ENCODE results near the gene S100A8.

Gene S100A8

DNA sequence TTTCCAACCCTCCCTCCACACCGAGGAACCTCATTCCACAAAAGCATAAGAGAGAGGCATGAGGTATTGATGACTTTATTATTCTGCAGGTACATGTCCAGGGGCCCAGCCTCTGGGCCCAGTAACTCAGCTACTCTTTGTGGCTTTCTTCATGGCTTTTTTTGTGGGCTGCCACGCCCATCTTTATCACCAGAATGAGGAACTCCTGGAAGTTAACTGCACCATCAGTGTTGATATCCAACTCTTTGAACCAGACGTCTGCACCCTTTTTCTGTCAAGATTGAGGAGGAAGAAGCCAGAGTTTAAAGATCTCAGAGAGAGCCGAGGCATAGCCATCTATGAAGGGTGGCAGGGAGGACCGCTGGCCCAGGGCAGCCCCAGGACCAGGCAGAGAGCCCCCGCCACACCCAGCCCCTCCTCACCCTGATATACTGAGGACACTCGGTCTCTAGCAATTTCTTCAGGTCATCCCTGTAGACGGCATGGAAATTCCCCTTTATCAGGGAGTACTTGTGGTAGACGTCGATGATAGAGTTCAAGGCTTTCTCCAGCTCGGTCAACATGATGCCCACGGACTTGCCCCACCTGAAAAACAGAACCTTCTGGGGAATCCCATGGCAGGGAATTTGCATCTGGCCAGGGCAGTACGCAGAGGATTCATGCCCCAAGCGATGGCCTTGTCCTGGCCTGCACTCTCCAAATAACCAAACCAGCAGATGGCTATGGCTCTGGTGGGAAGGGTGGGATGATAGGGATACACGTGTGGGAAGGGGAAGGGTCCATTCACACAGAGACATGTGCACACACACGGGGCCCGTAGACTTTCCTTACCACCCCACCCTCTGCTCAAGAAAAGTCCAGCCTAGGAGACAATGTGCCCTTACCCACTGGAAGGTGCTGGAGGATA, 647 bp downstream of the S100A8 start:
- peak; percentile 58 for DNase-seq

GRCh38 chr1:153389401-153389800, 1.5 kb downstream of the S100A8 start:
- DNase-seq = no peak

DNA sequence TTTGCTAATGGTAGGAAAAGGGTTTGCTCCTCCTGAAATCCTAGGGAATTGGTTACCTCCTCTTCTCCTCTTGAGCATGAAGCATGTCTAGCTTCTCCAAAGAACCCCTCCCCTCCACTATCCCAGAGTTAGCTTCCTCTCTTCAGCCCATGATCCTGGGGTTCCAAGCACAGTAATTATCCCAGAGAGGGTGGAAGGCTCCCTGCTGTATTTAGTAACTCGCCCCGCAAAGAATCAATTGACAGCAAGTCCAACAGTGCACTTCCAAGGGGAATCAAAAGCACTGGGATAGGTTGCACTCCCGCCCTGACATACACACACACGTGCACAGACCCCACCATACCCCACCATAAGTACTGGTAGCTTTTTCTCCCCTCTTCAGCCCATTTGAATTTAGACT, 3.1 kb downstream of the S100A8 start:
- no peak for DNase-seq

DNA sequence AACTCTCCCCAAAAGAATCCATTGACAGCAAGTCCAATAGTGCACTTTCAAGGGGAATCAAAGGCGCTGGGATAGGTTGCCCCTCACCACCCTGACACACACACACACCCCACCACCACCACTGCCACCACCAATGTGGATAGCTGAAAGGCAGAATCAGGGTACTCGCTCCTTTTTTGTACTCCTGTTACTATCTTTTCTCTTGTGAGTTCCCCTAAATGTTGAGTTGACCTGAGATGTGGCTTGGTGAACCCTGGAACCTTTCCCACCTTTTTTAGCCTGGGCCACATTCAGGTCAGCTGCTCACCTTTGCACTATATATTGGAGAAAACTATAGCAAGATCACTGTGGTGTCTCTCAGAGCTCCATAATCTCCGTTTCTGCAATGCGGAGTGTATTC, 3.9 kb downstream of the S100A8 start:
- no peak for DNase-seq

DNA sequence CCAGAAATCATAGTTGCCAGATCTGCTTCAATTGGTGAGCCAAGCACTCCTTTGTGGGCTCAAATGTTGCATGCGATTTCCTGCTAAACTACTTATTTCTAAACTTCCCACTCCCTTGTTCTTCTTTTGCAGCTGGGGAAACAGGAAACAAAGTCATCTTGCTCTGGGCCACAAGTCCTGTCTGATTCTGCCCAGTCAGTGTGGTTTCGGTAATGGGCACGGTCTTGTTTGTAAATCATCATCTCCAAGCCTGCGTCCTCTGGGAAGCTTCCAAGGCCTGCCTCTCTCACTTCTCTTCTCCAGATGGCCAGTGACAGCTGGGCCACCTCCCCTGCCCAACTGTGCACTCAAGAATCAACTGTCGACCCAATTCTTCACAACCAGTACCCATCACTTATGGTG, 4.4 kb downstream of the S100A8 start:
- peak; percentile 96 for DNase-seq

DNA sequence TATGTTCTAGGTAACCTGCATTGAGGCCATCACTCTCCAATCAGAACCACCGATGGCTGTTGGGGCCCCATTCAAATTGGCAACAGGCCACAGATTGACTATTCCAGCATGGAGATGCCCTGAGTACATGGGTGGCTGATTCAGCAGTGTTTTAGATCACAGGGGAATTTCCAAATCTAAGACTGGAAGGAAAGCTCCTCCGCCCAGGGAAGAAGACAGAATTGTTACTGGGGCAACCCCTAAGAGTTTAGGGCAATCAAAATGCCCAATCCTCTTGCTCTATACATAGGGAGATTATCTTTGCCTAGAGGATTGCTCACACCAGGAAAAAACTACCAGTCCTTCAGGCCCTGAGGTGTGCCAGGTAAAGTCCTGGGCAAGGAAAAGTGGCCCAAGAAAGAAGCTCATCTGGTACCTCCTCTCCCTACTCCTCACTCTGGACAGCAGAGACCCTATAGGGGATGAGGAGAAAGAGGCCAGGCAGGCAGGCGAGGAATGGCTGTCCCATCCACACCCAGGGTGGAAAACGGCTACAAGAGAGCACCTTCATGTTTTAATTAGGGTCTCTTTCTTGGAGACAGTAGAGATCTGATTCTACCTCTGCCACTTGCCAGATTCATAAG, 5.8 kb downstream of the S100A8 start:
- no peak for DNase-seq

DNA sequence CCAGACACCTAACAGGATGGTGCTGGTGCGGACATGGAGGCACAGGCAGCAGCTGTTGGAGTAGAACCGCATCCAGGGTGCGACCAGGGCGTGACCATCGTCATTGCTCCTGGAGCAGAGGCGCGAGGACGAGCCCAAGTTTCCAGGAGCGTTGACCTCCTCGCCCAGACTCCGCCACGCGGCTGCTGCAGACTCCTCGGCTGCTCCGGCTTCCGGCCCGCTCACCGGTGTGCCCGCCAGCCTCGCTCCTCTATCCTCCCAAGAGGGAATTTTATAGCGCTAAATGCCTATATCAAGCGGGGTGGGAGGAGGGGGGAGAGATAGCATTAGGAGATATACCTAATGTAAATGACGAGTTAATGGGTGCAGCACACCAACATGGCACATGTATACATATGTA, 10.2 kb downstream of the S100A8 start:
- DNase-seq = no peak

GRCh38 chr1:153379591-153379990, 11.3 kb downstream of the S100A8 start:
- DNase-seq = no peak

GRCh38 chr1:153375511-153375910, 15.4 kb downstream of the S100A8 start, which contains the start of gene S100A12:
Gene S100A12, minus strand, starts transcription at chr1:153375621. Its CDS starts 1,029 bp downstream, at chr1:153374592.
- DNase-seq = peak; percentile 84

DNA sequence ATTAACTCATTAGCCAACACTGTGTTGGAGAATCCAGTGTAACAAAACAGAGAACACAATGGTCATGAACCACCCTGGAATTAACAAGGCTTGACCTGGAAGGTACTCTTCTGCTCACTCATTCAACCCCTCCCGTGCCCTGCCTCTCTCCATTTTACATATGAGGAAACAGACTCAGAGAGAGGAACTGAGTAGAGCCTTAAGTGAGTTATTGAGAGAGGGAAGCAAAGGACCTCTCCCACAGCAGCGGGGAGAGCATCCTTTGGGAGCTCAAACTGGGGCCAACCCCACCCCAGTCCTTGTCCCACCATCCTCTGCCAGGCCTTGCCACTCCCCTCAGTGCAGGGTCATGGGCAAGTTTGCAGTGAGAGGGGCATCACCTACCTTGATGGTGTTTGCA, 16.8 kb downstream of the S100A8 start:
- no peak for DNase-seq

- no peak for DNase-seq
These were observed 18.3 kb downstream of the S100A8 start for GRCh38 chr1:153372571-153372970.

- no peak for DNase-seq
These were observed 19.6 kb downstream of the S100A8 start for GRCh38 chr1:153371231-153371630.

DNA sequence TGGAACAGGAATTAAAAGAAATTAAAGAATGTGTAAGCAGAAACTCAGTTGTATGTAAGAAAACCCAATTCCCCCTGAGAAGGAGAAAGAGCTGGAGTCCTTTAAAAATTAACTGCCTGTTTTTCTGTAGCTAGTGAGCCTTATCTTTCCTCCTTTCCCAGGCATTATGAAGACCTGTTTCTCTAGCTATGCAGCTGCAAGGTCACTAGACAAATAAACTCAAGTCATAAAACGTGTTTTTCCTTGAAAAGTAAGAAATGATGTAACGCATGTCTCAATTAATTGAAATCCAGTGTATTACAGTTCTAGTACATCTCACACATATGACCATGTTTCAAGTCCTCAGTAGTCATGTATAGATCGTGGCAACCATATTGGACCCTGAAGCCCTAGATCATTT, 20.7 kb downstream of the S100A8 start:
- DNase-seq = no peak

GRCh38 chr1:153368495-153368894, 22.4 kb downstream of the S100A8 start:
- peak; percentile 29 for DNase-seq

GRCh38 chr1:153367090-153367489, 23.8 kb downstream of the S100A8 start:
- no peak for DNase-seq

- DNase-seq = no peak
These were observed 24.6 kb downstream of the S100A8 start for GRCh38 chr1:153366261-153366660.

- DNase-seq = no peak
These were observed 25.2 kb downstream of the S100A8 start for GRCh38 chr1:153365696-153366095.

DNA sequence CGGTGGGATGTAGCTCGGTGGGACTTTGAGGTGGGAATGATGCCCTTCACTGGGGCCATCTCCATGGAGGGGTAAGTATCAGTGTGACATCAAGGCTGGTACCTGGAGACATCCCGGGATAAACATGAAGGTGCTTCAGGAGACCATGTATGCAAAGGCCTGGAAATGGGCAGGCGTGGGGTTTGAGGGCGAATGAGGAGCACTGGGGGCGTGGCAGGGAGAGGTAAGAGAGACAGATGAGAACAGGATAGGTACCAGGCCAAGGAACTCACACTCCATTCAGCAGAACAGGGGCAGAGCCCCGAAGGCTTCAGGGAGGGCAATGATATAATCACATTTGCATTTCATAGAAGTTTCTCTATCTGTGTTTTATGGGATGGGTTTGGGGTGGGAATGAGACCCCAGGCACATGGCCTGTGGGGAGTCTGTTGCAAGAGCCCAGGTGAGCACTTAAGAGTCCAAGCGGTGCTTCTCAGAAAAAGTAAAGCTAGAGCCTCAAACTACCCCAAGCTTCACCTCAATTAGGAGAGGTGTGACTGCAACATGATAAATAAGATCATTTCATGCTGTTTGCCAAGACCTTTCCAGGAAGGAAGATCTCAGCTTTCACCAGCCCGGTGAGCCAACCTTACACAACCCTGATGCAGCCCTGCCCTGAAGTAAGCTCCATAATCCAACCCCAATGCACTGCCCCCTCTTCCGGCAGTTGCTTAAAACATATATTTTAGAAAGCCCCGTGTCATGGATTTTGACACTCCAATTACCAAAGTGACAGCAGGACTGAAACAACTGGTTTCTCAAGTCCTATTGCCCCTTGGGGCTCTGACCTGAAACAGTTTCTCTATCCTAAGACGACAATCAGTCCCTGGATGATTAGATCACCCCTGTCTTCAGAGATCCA, 25.9 kb downstream of the S100A8 start:
- no peak for DNase-seq

GRCh38 chr1:153364156-153364555, 26.7 kb downstream of the S100A8 start:
- DNase-seq = no peak

DNA sequence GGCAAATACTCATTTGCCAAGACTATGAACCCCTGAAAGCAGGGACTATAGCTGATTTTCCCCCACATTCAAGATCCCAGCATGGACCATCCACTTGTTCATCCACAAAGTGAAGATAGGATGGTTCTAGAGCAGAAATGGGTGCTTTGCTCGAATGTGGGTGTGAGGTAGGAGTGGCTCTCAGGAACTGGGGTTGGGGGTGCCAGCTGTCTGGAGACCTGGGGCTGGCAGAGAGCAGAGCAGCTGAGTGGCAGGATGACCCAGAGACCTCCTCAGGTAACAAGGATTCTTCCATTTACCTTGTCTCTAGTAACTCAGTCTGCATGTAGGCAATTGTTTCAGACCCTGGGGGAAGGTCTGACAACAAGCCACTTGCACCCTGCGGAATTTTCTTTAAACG, 27.2 kb downstream of the S100A8 start:
- DNase-seq = no peak

DNA sequence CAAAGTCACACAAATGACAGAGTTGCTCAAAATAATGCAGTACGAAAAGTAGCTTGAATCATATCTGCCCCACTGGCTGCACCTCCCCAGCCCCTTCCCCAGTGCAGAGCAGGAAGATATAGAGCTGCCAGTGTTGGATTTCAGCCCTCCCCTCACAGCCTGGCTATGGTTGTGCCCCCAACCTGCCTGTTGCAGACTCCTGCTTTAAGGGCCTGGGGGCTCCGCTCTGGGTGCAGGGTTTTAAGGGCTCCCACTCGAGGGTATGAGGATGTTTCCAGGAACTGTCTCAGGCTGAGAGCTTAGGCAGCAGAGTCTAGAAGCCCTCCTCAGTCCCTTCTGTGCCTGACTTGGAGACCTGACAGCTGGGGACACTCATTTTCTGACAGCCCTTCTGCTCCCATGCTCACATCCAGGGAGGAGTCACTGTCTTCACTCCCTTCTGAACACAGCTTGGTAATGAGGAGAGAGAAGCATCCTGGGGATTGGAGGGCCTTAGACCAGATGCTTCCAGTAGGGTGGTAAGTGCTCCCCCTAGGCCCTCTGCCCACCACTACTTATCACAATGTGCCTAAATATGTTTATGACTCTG, 28.6 kb downstream of the S100A8 start:
- DNase-seq = no peak

DNA sequence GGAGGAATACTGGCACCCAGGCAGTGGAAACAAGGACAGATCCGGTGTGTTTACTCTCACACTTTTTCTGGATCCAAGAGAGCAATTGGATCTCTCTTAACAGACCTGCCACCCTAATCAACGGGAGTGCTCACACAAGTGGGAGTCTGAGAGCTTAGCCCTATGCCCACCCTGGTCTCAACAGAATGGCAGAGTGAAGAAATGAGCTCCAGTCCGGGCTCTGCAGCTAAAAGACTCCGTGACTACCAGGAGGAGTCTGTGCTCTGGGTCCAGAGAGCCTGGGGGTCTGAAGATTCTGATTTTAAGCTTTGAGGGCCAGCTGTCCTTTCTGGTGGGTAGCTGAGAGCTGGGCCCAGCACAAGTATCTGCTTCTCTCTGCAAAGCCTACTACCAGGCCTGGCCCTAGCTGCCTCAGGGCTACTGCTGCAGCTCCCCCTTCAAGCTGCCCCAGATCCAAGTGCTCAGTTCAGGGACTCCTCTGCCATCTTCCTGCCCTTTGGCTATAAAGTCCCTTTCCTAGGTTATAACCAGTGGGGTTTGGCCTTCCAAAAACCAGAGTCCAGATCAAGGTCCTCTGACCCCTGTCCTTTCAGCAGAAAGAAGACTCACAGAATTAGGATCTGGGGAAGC, 29.3 kb downstream of the S100A8 start:
- DNase-seq = no peak

Data from GF-D8 (cell line).